HepG2 (cell line): ENCODE measurements around the gene FANCF. TPM values are rescaled to one million over a fixed set of nuclear protein-coding genes. Genes with fewer than 3 reads are reported as not detected.
A peak's percentile ranks its signal among the peaks of the same experiment; 100 is the strongest.

Source experiments
- AKNA ChIP-seq: sonication (generic); formaldehyde crosslinking; IDR thresholded peaks from 2 replicates; pipeline ENCODE4 v1.4.0; 2020; ENCODE audit warnings: missing genetic modification reagents, borderline replicate concordance
- CBX5 ChIP-seq: sonication (generic); formaldehyde crosslinking; IDR thresholded peaks from 2 replicates; pipeline ENCODE4 v1.4.0; 2020; ENCODE audit warnings: missing genetic modification reagents, borderline replicate concordance
- ERF ChIP-seq: IDR thresholded peaks from 2 replicates; pipeline ENCODE4 v1.6.1; 2018; ENCODE audit warnings: missing biosample characterization, missing genetic modification reagents
- HOXD1 ChIP-seq: sonication (generic); formaldehyde crosslinking; IDR thresholded peaks from 2 replicates; pipeline ENCODE4 v1.5.0; 2020; ENCODE audit warnings: missing genetic modification reagents
- IKZF5 ChIP-seq: IDR thresholded peaks from 2 replicates; pipeline ENCODE4 v1.6.1; 2018; ENCODE audit warnings: missing genetic modification reagents, mild to moderate bottlenecking, missing compliant biosample characterization
- IRF2 ChIP-seq: IDR thresholded peaks from 2 replicates; pipeline ENCODE4 v1.6.1; 2018; ENCODE audit warnings: missing genetic modification reagents, missing compliant biosample characterization
- ISL2 ChIP-seq: sonication (generic); formaldehyde crosslinking; IDR thresholded peaks from 2 replicates; pipeline ENCODE4 v1.5.0; 2020; ENCODE audit warnings: missing genetic modification reagents
- KDM1A ChIP-seq: IDR thresholded peaks from 2 replicates; pipeline ENCODE4 v1.6.1; 2016; ENCODE audit warnings: missing compliant biosample characterization
- NKX3-1 ChIP-seq: sonication (generic); formaldehyde crosslinking; IDR thresholded peaks from 2 replicates; pipeline ENCODE4 v1.5.0; 2020; ENCODE audit warnings: missing genetic modification reagents
- NR2F2 ChIP-seq: IDR thresholded peaks from 2 replicates; pipeline ENCODE4 v1.6.1; 2012; ENCODE audit warnings: low read depth, inconsistent platforms, borderline replicate concordance
- PAXIP1 ChIP-seq: sonication (generic); formaldehyde crosslinking; conservative IDR thresholded peaks from 2 replicates; pipeline ENCODE4 v1.4.0; 2020; ENCODE audit warnings: mild to moderate bottlenecking, missing genetic modification reagents, moderate library complexity
- STAG1 ChIP-seq: sonication (generic); formaldehyde crosslinking; IDR thresholded peaks from 2 replicates; pipeline ENCODE4 v1.4.0; 2020; ENCODE audit warnings: missing genetic modification reagents
- ZNF253 ChIP-seq: sonication (generic); formaldehyde crosslinking; IDR thresholded peaks from 2 replicates; pipeline ENCODE4 v1.8.0; 2022; ENCODE audit warnings: mild to moderate bottlenecking, missing genetic modification reagents, borderline replicate concordance
- ZNF773 ChIP-seq: sonication (generic); formaldehyde crosslinking; IDR thresholded peaks from 2 replicates; pipeline ENCODE4 v1.4.0; 2020; ENCODE audit warnings: missing genetic modification reagents, borderline replicate concordance
- polyA plus RNA-seq, 8 experiments: library from polyadenylated mRNA; depleted of rRNA in 3 of 8; stranded (reverse) in 7 of 8; unstranded in 1 of 8; fragments of >200 nt; fragmentation: Illumina TruSeq in 4 of 8; extraction: Trizol in 4 of 8; gene quantifications; 2 replicates each; pipeline versions ENCODE4 v1.2.1 to v1.2.3, GENCODE V29; 2011 to 2016; ENCODE audit warnings: low read depth in 4 of 8, missing spikeins in 1 of 8, mixed read lengths in 1 of 8; ENCODE audit not compliant: insufficient read depth in 1 of 8
- total RNA-seq, 5 experiments: library from RNA; depleted of rRNA; stranded (reverse); fragments of >200 nt; fragmentation: Illumina TruSeq; extraction: Trizol; gene quantifications; 2 replicates each; pipeline ENCODE4 v1.2.3, GENCODE V29; 2016; ENCODE audit warnings: low read depth in 1 of 5
- TF ChIP-seq, protein P1 (sequence below): sonication (generic); formaldehyde crosslinking; IDR thresholded peaks from 2 replicates; pipeline ENCODE4 v1.4.0; 2020; ENCODE audit warnings: missing genetic modification reagents
- TF ChIP-seq, protein P2 (sequence below): sonication (generic); formaldehyde crosslinking; IDR thresholded peaks from 2 replicates; pipeline ENCODE4 v1.8.1; 2023; ENCODE audit warnings: mild to moderate bottlenecking, inconsistent platforms, moderate library complexity, missing genetic modification reagents, borderline replicate concordance

Gene FANCF
- total and polyA plus RNA-seq, 2 of the 13 experiments (the other 11 are each of a cell fraction or from before 2014, with no cell fraction given), result 2.5 to 9.7 TPM

DNA sequence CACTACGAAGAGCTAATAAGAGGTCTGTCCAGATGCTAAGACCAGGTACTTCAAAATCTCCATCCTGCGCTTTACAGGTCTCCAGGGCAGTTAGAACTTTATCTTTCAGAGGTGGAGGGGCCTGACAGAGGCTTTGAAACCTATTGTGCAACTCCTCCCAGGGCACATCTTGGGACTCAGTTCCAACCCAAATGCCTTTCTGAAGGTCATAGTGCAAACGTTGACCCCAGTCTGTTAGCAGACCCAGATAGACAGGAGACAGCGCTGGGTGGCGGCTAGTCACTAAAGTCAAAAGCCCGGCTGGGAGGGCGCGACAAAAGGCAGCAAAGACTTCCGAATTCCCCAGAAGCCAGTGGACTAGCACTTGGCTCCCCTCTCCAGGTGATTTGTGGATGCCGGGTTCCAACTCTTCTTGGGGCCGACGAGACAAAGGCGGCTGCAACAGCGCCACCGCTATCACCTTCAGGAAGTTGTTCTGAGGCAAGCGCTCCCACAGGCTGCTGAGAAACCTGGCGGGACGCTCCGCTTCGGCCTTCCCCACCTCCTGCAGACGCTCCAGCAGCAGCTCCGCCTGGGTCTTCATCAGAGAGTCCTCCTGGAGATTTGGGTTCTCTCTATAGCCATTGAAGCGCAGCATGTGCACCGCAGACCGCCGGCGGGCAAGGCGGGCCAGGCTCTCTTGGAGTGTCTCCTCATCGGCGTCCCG, 728 bp downstream of the FANCF start (continued):
- TF ChIP-seq, protein P1, sequence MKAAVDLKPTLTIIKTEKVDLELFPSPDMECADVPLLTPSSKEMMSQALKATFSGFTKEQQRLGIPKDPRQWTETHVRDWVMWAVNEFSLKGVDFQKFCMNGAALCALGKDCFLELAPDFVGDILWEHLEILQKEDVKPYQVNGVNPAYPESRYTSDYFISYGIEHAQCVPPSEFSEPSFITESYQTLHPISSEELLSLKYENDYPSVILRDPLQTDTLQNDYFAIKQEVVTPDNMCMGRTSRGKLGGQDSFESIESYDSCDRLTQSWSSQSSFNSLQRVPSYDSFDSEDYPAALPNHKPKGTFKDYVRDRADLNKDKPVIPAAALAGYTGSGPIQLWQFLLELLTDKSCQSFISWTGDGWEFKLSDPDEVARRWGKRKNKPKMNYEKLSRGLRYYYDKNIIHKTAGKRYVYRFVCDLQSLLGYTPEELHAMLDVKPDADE, result 0 out of 2 replicates have a peak, but pooled peaks have one; percentile 44
- TF ChIP-seq AKNA (no peak), CBX5 (CRISPR knock-in tag) (0 out of 2 replicates have a peak, but pooled peaks have one; percentile 2), IRF2 (CRISPR knock-in tag) (peak; percentile 24; the same call in 1 of the 2 replicates), ERF (CRISPR knock-in tag) (no peak; the same call in 1 of the 2 replicates), HOXD1 (peak; percentile 67; the same call in 1 of the 2 replicates), ZNF773 (CRISPR knock-in tag) (peak; percentile 34; the same call in 1 of the 2 replicates), ZNF253 (CRISPR knock-in tag) (no peak), NKX3-1 (CRISPR knock-in tag) (peak; percentile 73; the same call in 1 of the 2 replicates), IKZF5 (CRISPR knock-in tag) (0 out of 2 replicates have a peak, but pooled peaks have one; percentile 14), ISL2 (CRISPR knock-in tag) (0 out of 2 replicates have a peak, but pooled peaks have one; percentile 26), NR2F2 (peak; percentile 48; the same call in 1 of the 2 replicates), PAXIP1 (CRISPR knock-in tag) (peak; percentile 39), KDM1A (CRISPR knock-in tag) (0 out of 2 replicates have a peak, but pooled peaks have one; percentile 18), STAG1 (peak; percentile 35)
- TF ChIP-seq, protein P2, sequence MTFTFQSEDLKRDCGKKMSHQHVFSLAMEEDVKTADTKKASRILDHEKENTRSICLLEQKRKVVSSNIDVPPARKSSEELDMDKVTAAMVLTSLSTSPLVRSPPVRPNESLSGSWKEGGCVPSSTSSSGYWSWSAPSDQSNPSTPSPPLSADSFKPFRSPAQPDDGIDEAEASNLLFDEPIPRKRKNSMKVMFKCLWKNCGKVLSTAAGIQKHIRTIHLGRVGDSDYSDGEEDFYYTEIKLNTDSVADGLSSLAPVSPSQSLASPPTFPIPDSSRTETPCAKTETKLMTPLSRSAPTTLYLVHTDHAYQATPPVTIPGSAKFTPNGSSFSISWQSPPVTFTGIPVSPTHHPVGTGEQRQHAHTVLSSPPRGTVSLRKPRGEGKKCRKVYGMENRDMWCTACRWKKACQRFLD, result peak; percentile 81
